GM19395 (cell line): ENCODE results near the gene KCNT2.

Experiments used
- ATAC-seq: cut with Tn5 transposase; IDR thresholded peaks from one replicate; pipeline ENCODE4 v1.9.1; 2021; ENCODE audit warnings: mild to moderate bottlenecking, moderate library complexity; ENCODE audit not compliant: unreplicated experiment

KCNT2 gene

GRCh38 chr1:196451103-196451502 is 157.1 kb downstream of the KCNT2 start:
- ATAC-seq, result no peak

GRCh38 chr1:196450143-196451095 is 157.8 kb downstream of the KCNT2 start:
- ATAC-seq, result no peak

GRCh38 chr1:196449460-196449859 is 158.8 kb downstream of the KCNT2 start:
- ATAC-seq, result no peak

- no peak for ATAC-seq
Observed at GRCh38 chr1:196445775-196446174, 162.5 kb downstream of the KCNT2 start.

GRCh38 chr1:196444634-196445033 is 163.6 kb downstream of the KCNT2 start:
- no peak for ATAC-seq

GRCh38 chr1:196442366-196442765 is 165.9 kb downstream of the KCNT2 start:
- ATAC-seq, result no peak

- ATAC-seq, result no peak
Observed at GRCh38 chr1:196440711-196441110, 167.5 kb downstream of the KCNT2 start.

GRCh38 chr1:196438329-196438728 is 169.9 kb downstream of the KCNT2 start:
- ATAC-seq, result no peak

- ATAC-seq, result no peak
Observed at GRCh38 chr1:196437671-196438070, 170.6 kb downstream of the KCNT2 start.

- no peak for ATAC-seq
Observed at GRCh38 chr1:196433000-196433399, 175.2 kb downstream of the KCNT2 start.

- no peak for ATAC-seq
Observed at GRCh38 chr1:196427976-196428734, 180.1 kb downstream of the KCNT2 start.

- no peak for ATAC-seq
Observed at GRCh38 chr1:196425513-196425912, 182.7 kb downstream of the KCNT2 start.

- no peak for ATAC-seq
Observed at GRCh38 chr1:196423612-196424011, 184.6 kb downstream of the KCNT2 start.

GRCh38 chr1:196418772-196419171 is 189.5 kb downstream of the KCNT2 start:
- no peak for ATAC-seq

- ATAC-seq, result no peak
Observed at GRCh38 chr1:196415978-196416377, 192.3 kb downstream of the KCNT2 start.

GRCh38 chr1:196412326-196412725 is 195.9 kb downstream of the KCNT2 start:
- no peak for ATAC-seq

- ATAC-seq, result no peak
Observed at GRCh38 chr1:196410768-196411167, 197.5 kb downstream of the KCNT2 start.

- no peak for ATAC-seq
Observed at GRCh38 chr1:196409586-196409985, 198.7 kb downstream of the KCNT2 start.

- no peak for ATAC-seq
Observed at GRCh38 chr1:196407358-196408051, 200.7 kb downstream of the KCNT2 start.

GRCh38 chr1:196405839-196406238 is 202.4 kb downstream of the KCNT2 start:
- no peak for ATAC-seq
